Muscle of arm (tissue), 12 donors: Measurements from ENCODE around the gene HECTD2. TPM values are rescaled to one million over a fixed set of nuclear protein-coding genes. Genes with fewer than 3 reads are reported as not detected.
"Not testable (repeated sequence)": the region's sequence is repeated elsewhere in the genome, so short reads cannot be mapped to it uniquely, and the experiment has no call there.

Experiments used
- DNase-seq: peaks from one replicate; pipeline ENCODE4 v3.0.0-alpha.2; 2013
- polyA plus RNA-seq, 12 donors: library from polyadenylated mRNA; unstranded; fragments of 120-200 nt; gene quantifications; one replicate each; pipeline ENCODE4 v1.2.1, GENCODE V29; 2013; ENCODE audit not compliant: insufficient read length in 12 of 12

HECTD2 gene
- polyA plus RNA-seq, 12 donors, result 13.3 to 32.2 (median 19.1) TPM; not detected in 1

DNA sequence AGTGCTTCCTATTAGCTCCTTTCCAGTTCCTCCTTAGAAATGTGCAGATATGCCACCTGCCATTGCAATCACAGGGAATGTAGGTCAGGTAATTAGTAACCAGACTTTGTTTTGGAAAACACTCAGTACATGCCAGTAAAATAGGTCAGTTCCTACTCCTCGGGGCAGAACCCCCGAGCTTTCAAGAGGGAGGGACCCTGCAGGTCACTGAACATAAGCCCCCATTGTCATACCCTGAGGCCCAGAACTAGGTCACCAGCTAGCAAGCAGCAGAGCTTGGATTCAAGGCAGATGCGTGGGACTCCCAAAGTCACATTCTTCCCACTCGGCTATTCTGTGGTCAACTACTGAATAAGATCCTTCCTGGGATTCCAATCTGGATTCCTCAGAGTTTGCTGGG, 117.9 kb downstream of the HECTD2 start:
- DNase-seq, result no peak

DNA sequence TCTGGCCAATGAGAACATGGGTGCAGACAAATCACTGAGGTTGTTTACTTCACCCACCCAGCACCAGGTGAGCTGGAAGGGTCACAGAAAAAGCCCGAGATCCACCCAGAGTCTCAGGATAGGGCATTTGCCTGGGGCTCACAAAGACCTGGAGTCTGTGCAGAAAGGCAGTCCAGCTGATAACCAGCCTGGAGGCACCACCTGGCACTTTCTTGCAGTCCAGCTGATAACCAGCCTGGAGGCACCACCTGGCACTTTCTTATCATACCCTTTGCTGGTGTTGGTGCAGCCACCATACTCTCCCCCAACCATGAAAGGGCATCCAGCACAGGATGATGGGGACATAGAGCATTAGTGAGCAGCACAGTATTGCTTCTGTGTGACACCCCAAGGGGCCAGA, 118.6 kb downstream of the HECTD2 start:
- no peak for DNase-seq

DNA sequence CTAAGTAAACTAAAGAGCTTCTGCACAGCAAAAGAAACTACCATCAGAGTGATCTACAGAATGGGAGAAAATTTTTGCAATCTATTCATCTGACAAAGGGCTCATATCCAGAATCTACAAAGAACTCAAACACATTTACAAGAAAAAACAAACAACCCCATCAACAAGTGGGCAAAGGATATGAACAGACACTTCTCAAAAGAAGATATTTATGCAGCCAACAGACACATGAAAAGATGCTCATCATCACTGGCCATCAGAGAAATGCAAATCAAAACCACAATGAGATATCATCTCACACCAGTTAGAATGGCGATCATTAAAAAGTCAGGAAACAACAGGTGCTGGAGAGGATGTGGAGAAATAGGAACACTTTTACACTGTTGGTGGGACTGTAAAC, 124.6 kb downstream of the HECTD2 start:
- DNase-seq, result not testable (repeated sequence)

- peak; percentile 86 for DNase-seq
Measured at GRCh38 chr10:91536111-91536510, 126.0 kb downstream of the HECTD2 start.

GRCh38 chr10:91536733-91537132, 126.6 kb downstream of the HECTD2 start:
- DNase-seq, result no peak

GRCh38 chr10:91537614-91538383, 127.7 kb downstream of the HECTD2 start:
- no peak for DNase-seq

DNA sequence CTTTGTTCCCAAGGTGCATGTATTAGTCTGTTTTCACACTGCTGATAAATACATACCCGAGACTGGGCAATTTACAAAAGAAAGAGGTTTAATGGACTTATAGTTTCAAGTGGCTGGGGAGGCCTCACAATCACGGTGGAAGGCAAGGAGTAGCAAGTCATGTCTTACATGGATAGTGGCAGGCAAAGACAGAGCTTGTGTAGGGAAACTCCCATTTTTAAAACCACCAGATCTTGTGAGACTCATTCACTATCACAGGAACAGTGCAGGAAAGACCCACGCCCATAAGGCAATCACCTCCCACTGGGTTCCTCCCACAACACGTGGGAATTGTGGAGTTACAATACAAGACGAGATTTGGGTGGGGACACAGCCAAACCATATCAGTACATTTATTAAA, 129.8 kb downstream of the HECTD2 start:
- DNase-seq, result no peak

DNA sequence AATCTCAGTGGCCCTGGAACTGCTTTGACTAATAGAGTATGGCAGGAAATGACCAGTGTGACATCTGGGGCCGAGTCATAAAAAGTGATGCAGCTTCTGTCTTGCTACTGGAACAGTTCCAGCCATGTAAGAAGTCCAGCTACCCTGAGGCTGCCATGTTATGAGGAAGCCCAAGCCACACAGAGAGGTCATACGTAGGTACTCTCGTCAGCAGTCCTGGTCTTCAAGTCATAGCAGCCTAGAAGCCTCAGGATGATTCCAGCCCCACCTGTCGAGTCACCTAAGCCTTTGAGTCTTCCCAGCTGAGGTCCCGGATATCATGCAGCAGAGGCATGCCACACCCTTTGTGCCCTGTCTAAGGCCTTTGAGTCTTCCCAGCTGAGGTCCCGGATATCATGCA, 130.6 kb downstream of the HECTD2 start:
- no peak for DNase-seq

- peak; percentile 70 for DNase-seq
Measured at GRCh38 chr10:91541481-91541880, 131.3 kb downstream of the HECTD2 start.

DNA sequence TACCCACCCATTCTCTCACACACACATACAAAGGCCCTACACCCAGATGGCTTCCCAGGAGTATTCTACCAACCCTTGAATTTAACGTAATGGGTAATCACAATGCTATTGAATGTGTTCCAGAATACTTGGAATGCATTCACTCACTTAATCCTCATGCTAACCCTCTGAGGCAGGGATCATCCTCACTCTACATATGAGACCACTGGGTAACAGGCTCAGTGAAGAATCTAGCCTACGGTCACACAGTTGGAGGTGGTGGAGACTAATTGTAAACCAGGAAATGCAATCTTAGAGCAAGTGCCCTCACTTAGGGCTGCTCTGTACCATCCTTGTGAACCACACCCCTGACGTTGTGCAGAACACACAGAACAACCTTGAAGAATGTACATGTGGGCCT, 135.2 kb downstream of the HECTD2 start:
- no peak for DNase-seq

DNA sequence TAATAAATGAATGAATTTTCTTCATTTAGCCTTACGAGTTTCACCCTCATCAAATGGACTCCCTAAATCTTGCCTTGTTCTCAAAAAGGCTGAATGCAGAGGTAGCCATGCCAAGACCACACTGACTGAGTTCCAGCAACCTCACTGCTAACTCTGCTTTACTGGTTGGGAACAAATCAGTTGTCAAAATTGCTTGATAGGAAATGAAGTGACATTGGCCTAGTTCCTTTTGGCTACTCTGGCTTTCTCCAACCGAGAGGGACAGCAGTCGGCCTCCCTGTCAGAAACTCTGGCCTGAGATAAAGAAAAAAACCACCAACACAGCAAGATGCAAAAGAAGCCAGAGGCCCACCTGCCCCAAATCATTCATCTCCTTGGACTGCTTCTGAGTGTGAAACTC, 135.7 kb downstream of the HECTD2 start:
- no peak for DNase-seq

GRCh38 chr10:91549262-91549661, 139.1 kb downstream of the HECTD2 start:
- no peak for DNase-seq

- no peak for DNase-seq
Measured at GRCh38 chr10:91550021-91550420, 139.9 kb downstream of the HECTD2 start.

DNA sequence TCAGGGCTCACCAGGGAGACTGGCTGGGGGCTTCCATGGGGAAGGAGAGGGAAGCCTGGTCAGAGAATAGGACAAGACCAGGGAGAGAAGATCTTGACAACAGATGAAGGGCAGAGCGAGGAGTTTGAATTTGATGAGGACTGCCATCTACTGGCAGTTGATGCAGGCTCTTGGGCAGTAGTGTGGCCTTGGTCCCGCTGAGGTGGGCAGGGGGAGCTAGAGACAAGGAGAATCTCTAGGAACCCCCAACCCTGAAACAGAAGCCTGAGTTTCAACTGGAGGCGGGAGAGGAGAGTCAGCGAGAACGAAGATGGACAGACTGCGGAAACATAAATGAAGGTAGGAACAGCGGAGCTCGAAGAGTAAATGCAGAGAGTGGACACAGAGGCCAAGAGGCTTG, 141.7 kb downstream of the HECTD2 start:
- peak; percentile 65 for DNase-seq

GRCh38 chr10:91552274-91553095, 142.3 kb downstream of the HECTD2 start:
- no peak for DNase-seq

- DNase-seq, result no peak
Measured at GRCh38 chr10:91555455-91555854, 145.3 kb downstream of the HECTD2 start.

- no peak for DNase-seq
Measured at GRCh38 chr10:91556691-91557566, 146.8 kb downstream of the HECTD2 start.

DNA sequence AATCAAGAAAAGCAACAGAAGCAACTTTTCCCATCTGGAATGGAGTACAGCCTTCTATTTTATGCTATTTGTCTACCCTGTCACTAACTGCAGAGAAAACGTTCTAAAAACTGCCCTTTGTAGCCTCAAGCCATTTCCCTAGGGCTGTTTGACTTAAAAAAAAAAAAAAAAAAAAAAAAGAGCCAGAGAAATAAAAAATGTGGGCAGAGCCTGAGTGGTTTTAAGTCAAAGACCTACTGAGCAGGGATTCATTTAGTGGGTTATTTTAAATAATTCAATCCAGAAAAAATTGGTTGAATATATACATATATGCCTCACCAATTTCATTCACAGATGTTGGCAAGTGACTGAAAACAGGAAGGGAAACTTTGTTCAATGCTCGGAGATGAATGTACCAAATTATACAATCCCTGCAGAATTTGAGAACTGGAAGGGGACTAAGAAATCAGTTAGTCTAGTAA, 147.5 kb downstream of the HECTD2 start:
- no peak for DNase-seq

GRCh38 chr10:91558473-91558872, 148.3 kb downstream of the HECTD2 start:
- no peak for DNase-seq

- no peak for DNase-seq
Measured at GRCh38 chr10:91559169-91559568, 149.0 kb downstream of the HECTD2 start.

GRCh38 chr10:91559750-91560149, 149.6 kb downstream of the HECTD2 start:
- DNase-seq, result no peak

- DNase-seq, result not testable (repeated sequence)
Measured at GRCh38 chr10:91560827-91561226, 150.7 kb downstream of the HECTD2 start.
